WTC11 (cell line): ENCODE measurements around the gene TANC1. TPM values are rescaled to one million over a fixed set of nuclear protein-coding genes. Genes with fewer than 3 reads are reported as not detected.

Experiments used
- ATAC-seq: fragments of 200-7000 bp; cut with Tn5 transposase; 2 replicates; pipeline ENCODE4 v1.10.0; 2021; ENCODE audit warnings: mild to moderate bottlenecking, moderate library complexity
- CTCF ChIA-PET: fragments of 300-600 bp; sonication (Branson Sonifier 250); formaldehyde crosslinking; loops from one replicate; lab custom pipeline; 2021; ENCODE audit warnings: antibody characterized with exemption; lab: Charles Lee
- POLR2A ChIA-PET: fragments of 350-600 bp; sonication (Branson Sonifier 250); formaldehyde crosslinking; loops from one replicate; lab custom pipeline; 2021; ENCODE audit warnings: antibody characterized with exemption; lab: Charles Lee
- DNase-seq: peaks from one replicate; pipeline ENCODE4 v3.0.0; 2021; ENCODE audit warnings: low spot score
- H3K27ac Mint-ChIP-seq: 2 replicates; pipeline ENCODE4 v1.8.0; 2021; ENCODE audit warnings: mixed read lengths
- H3K27me3 Mint-ChIP-seq: 2 replicates; pipeline ENCODE4 v1.8.0; 2021; ENCODE audit warnings: low read depth, mild to moderate bottlenecking, moderate library complexity, mixed read lengths
- H3K36me3 Mint-ChIP-seq: 2 replicates; pipeline ENCODE4 v1.8.0; 2021; ENCODE audit warnings: mixed read lengths
- H3K4me1 Mint-ChIP-seq: 2 replicates; pipeline ENCODE4 v1.8.0; 2022; ENCODE audit warnings: mixed read lengths
- H3K4me3 Mint-ChIP-seq: 2 replicates; pipeline ENCODE4 v1.8.0; 2021; ENCODE audit warnings: mild to moderate bottlenecking, moderate library complexity, mixed read lengths
- H3K9me3 Mint-ChIP-seq: 2 replicates; pipeline ENCODE4 v1.8.0; 2021; ENCODE audit warnings: mixed read lengths
- CREM ChIP-seq: sonication (generic); formaldehyde crosslinking; IDR thresholded peaks from 2 replicates; pipeline ENCODE4 v1.8.1; 2022; ENCODE audit warnings: mild to moderate bottlenecking, missing genetic modification reagents, moderate library complexity
- ESRRA ChIP-seq: sonication (generic); formaldehyde crosslinking; IDR thresholded peaks from 2 replicates; pipeline ENCODE4 v1.8.1; 2022; ENCODE audit warnings: mild to moderate bottlenecking, missing genetic modification reagents, borderline replicate concordance
- FOXJ3 ChIP-seq: sonication (generic); formaldehyde crosslinking; IDR thresholded peaks from 2 replicates; pipeline ENCODE4 v1.9.0; 2021; ENCODE audit warnings: missing genetic modification reagents, mild to moderate bottlenecking, borderline replicate concordance
- HMGA2 ChIP-seq: fragments of 250-450 bp; sonication (Bioruptor Pico); IDR thresholded peaks from 2 replicates; pipeline ENCODE4 v1.4.0; 2021; ENCODE audit warnings: mild to moderate bottlenecking, moderate library complexity
- NFYB ChIP-seq: sonication (generic); formaldehyde crosslinking; conservative IDR thresholded peaks from 2 replicates; pipeline ENCODE4 v1.8.0; 2022; ENCODE audit warnings: low read depth, missing genetic modification reagents
- NR3C1 ChIP-seq: sonication (generic); formaldehyde crosslinking; conservative IDR thresholded peaks from 2 replicates; pipeline ENCODE4 v1.8.1; 2023; ENCODE audit warnings: low read depth, mild to moderate bottlenecking, missing genetic modification reagents
- ZNF121 ChIP-seq: sonication (generic); formaldehyde crosslinking; IDR thresholded peaks from 2 replicates; pipeline ENCODE4 v1.8.0; 2023; ENCODE audit warnings: missing genetic modification reagents
- ZNF423 ChIP-seq: fragments of 250-450 bp; sonication (Bioruptor Pico); IDR thresholded peaks from 2 replicates; pipeline ENCODE4 v2.1.2; 2022; ENCODE audit warnings: mild to moderate bottlenecking, moderate library complexity
- total RNA-seq: library from RNA; stranded (reverse); gene quantifications from 3 replicates; pipeline ENCODE4 v1.2.3, GENCODE V29; 2021
- TF ChIP-seq, protein P1 (sequence below): fragments of 250-450 bp; sonication (Bioruptor Pico); IDR thresholded peaks from 2 replicates; pipeline ENCODE4 v1.9.0; 2021; ENCODE audit warnings: moderate library complexity, mild to moderate bottlenecking, inconsistent platforms, borderline replicate concordance
- TF ChIP-seq, protein P2 (sequence below): fragments of 250-450 bp; sonication (Bioruptor Pico); IDR thresholded peaks from 2 replicates; pipeline ENCODE4 v1.9.0; 2021; ENCODE audit warnings: mild to moderate bottlenecking
- TF ChIP-seq, protein P3 (sequence below): sonication (generic); formaldehyde crosslinking; IDR thresholded peaks from 2 replicates; pipeline ENCODE4 v1.8.0; 2022; ENCODE audit warnings: mild to moderate bottlenecking, missing genetic modification reagents
- TF ChIP-seq, protein P4 (sequence below): fragments of 250-450 bp; sonication (Bioruptor Pico); conservative IDR thresholded peaks from 2 replicates; pipeline ENCODE4 v1.9.0; 2021; ENCODE audit warnings: mild to moderate bottlenecking
- TF ChIP-seq, protein P5 (sequence below): sonication (generic); formaldehyde crosslinking; conservative IDR thresholded peaks from 2 replicates; pipeline ENCODE4 v1.8.1; 2023; ENCODE audit warnings: mild to moderate bottlenecking, low read depth, missing genetic modification reagents, moderate library complexity
- TF ChIP-seq, protein P6 (sequence below): sonication (generic); formaldehyde crosslinking; IDR thresholded peaks from 2 replicates; pipeline ENCODE4 v1.8.0; 2022; ENCODE audit warnings: mild to moderate bottlenecking, missing genetic modification reagents
- TF ChIP-seq, protein P7 (sequence below): sonication (generic); formaldehyde crosslinking; IDR thresholded peaks from 2 replicates; pipeline ENCODE4 v1.8.0; 2023; ENCODE audit warnings: missing genetic modification reagents

Gene TANC1
- total RNA-seq, 1 experiment from 2014 or later = 11.6 TPM

DNA sequence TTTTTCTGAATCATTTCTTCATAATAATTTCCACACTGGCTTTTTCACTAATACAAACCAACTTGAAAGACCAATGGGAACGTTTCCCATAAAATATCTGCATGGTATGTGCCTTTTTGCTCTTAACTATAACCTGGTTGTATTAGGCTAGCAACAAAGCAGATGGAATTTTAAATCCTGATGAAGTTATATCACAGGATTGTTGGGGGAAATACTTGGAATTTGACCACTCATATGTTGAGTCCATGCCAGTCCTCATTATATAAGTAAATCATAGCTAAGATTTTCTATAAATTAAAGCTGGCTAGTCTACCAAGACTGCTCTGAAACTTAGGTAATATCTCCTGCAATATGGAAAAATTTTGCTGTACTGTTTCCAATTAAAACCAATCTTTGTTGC is 99.5 kb downstream of the TANC1 start:
- DNase-seq (no peak), ATAC-seq (no peak)
- CTCF ChIA-PET = no interaction called here
- Mint-ChIP-seq H3K4me1 (peaks cover 28% of the 10 kb centered on the region), H3K9me3 (no peaks in the 10 kb centered on the region), H3K4me3 (no peak overlapping the region), H3K27ac (no peak overlapping the region), H3K36me3 (peaks cover 4% of the 10 kb centered on the region; the same call in 1 of the 2 replicates), H3K27me3 (no peaks in the 10 kb centered on the region)
- no peak for TF ChIP-seq CREM
- TF ChIP-seq, protein P1, sequence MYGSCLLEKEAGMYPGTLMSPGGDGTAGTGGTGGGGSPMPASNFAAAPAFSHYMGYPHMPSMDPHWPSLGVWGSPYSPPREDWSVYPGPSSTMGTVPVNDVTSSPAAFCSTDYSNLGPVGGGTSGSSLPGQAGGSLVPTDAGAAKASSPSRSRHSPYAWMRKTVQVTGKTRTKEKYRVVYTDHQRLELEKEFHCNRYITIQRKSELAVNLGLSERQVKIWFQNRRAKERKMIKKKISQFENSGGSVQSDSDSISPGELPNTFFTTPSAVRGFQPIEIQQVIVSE (CRISPR knock-in tag) = no peak
- no peak for TF ChIP-seq ESRRA (CRISPR knock-in tag)
- TF ChIP-seq, protein P2, sequence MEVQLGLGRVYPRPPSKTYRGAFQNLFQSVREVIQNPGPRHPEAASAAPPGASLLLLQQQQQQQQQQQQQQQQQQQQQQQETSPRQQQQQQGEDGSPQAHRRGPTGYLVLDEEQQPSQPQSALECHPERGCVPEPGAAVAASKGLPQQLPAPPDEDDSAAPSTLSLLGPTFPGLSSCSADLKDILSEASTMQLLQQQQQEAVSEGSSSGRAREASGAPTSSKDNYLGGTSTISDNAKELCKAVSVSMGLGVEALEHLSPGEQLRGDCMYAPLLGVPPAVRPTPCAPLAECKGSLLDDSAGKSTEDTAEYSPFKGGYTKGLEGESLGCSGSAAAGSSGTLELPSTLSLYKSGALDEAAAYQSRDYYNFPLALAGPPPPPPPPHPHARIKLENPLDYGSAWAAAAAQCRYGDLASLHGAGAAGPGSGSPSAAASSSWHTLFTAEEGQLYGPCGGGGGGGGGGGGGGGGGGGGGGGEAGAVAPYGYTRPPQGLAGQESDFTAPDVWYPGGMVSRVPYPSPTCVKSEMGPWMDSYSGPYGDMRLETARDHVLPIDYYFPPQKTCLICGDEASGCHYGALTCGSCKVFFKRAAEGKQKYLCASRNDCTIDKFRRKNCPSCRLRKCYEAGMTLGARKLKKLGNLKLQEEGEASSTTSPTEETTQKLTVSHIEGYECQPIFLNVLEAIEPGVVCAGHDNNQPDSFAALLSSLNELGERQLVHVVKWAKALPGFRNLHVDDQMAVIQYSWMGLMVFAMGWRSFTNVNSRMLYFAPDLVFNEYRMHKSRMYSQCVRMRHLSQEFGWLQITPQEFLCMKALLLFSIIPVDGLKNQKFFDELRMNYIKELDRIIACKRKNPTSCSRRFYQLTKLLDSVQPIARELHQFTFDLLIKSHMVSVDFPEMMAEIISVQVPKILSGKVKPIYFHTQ (CRISPR knock-in tag) = no peak
- TF ChIP-seq, protein P3, sequence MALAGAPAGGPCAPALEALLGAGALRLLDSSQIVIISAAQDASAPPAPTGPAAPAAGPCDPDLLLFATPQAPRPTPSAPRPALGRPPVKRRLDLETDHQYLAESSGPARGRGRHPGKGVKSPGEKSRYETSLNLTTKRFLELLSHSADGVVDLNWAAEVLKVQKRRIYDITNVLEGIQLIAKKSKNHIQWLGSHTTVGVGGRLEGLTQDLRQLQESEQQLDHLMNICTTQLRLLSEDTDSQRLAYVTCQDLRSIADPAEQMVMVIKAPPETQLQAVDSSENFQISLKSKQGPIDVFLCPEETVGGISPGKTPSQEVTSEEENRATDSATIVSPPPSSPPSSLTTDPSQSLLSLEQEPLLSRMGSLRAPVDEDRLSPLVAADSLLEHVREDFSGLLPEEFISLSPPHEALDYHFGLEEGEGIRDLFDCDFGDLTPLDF (CRISPR knock-in tag) = no peak
- TF ChIP-seq, protein P4, sequence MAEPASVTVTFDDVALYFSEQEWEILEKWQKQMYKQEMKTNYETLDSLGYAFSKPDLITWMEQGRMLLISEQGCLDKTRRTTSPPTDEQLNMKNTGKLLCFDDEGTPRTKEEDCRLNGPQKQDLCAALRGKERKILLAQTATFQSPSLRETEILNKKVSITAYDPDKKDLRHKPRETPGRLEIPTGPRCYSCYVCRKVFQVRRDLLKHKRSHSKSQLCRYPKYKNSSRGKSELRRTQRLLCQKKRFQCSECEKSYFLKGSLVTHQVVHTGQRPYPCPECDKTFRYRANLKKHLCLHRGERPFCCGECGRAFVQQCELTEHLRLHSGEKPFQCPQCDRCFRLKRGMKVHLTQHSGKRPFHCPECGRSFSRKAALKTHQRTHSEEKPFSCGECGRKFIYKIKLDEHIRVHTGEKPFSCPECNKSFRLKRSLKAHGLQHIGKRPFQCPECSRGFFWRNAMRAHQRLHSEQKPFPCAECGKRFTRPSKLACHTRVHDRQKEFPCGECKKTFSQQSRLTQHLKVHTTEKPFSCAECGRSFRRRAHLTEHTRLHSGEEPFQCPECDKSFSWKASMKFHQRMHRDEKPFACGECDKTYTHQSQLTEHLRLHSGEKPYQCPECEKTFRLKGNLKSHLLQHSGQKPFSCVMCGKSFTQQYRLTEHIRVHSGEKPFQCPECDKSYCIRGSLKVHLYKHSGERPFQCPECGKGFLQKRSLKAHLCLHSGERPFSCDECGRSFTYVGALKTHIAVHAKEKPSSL (CRISPR knock-in tag) = no peak
- POLR2A ChIA-PET = no interaction called here

DNA sequence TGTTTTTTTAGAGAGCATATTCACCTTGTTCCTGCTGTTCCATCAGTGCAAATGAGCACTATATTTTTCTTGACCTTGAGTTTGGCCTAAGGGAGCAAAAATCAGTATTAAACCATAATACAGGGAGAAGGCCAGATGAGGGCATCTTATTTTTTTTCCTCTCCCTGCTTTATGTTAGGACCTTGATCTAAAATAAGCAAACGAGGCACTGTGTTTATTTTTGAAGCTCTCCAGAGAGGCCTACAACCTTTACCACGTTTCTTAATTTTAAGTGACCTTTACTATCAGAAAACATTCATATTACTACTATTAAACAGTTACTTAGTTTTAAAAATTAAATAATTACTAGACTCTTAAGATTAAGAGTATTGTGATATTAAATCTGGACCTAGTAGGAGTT is 100.8 kb downstream of the TANC1 start:
- ATAC-seq = no peak
- TF ChIP-seq, protein P5, sequence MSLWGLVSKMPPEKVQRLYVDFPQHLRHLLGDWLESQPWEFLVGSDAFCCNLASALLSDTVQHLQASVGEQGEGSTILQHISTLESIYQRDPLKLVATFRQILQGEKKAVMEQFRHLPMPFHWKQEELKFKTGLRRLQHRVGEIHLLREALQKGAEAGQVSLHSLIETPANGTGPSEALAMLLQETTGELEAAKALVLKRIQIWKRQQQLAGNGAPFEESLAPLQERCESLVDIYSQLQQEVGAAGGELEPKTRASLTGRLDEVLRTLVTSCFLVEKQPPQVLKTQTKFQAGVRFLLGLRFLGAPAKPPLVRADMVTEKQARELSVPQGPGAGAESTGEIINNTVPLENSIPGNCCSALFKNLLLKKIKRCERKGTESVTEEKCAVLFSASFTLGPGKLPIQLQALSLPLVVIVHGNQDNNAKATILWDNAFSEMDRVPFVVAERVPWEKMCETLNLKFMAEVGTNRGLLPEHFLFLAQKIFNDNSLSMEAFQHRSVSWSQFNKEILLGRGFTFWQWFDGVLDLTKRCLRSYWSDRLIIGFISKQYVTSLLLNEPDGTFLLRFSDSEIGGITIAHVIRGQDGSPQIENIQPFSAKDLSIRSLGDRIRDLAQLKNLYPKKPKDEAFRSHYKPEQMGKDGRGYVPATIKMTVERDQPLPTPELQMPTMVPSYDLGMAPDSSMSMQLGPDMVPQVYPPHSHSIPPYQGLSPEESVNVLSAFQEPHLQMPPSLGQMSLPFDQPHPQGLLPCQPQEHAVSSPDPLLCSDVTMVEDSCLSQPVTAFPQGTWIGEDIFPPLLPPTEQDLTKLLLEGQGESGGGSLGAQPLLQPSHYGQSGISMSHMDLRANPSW (CRISPR knock-in tag) = no peak
- no peak for TF ChIP-seq ZNF423
- no peak for TF ChIP-seq HMGA2 (CRISPR knock-in tag)
- ChIA-PET POLR2A (interaction anchor here (0.6 kb wide), 1 partner anchor 16 kb away, joined by 3 read pairs; no protein-coding TSS in a partner anchor), CTCF (interaction anchor here (0.6 to 1.0 kb wide), 2 partner anchors 50 to 141 kb away, joined by 3 read pairs; no protein-coding TSS in a partner anchor)
- Mint-ChIP-seq H3K4me3 (no peak overlapping the region), H3K27me3 (no peaks in the 10 kb centered on the region), H3K4me1 (peaks cover 17% of the 10 kb centered on the region), H3K36me3 (peaks cover 4% of the 10 kb centered on the region; the same call in 1 of the 2 replicates), H3K9me3 (no peaks in the 10 kb centered on the region), H3K27ac (no peak overlapping the region)
- DNase-seq = no peak

DNA sequence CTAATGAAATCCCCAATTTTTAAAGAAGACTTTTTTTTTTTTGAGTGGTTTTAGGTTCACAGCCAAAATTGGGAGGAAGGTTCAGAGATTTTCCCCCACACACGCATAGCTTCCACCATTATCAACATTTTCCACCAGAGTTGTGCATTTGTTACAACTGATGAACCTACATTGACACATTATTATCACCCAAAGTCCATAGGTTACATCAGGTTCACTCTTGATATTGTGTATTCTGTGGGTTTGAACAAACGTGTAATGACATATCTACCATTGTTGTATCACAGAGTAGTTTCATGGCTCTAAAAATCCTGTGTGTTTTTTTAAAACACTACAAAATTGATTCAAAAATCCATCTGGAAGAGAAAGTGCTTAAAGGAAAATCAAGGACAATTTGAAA is 101.8 kb downstream of the TANC1 start:
- ATAC-seq = no peak
- Mint-ChIP-seq H3K27ac (no peak overlapping the region), H3K4me1 (peaks cover 7% of the 10 kb centered on the region), H3K4me3 (no peak overlapping the region), H3K36me3 (peaks cover 4% of the 10 kb centered on the region; the same call in 1 of the 2 replicates), H3K27me3 (no peaks in the 10 kb centered on the region), H3K9me3 (no peaks in the 10 kb centered on the region)
- DNase-seq = no peak
- POLR2A ChIA-PET = no interaction called here
- CTCF ChIA-PET = interaction anchor here (0.7 to 1.7 kb wide), 2 partner anchors 19 to 49 kb away, joined by 3 to 6 read pairs; no protein-coding TSS in a partner anchor
- TF ChIP-seq, protein P3 (CRISPR knock-in tag) = no peak
- TF ChIP-seq NR3C1 (CRISPR knock-in tag) = no peak
- TF ChIP-seq FOXJ3 = no peak
- no peak for TF ChIP-seq ZNF121
- TF ChIP-seq NFYB (CRISPR knock-in tag) = no peak
- TF ChIP-seq, protein P6, sequence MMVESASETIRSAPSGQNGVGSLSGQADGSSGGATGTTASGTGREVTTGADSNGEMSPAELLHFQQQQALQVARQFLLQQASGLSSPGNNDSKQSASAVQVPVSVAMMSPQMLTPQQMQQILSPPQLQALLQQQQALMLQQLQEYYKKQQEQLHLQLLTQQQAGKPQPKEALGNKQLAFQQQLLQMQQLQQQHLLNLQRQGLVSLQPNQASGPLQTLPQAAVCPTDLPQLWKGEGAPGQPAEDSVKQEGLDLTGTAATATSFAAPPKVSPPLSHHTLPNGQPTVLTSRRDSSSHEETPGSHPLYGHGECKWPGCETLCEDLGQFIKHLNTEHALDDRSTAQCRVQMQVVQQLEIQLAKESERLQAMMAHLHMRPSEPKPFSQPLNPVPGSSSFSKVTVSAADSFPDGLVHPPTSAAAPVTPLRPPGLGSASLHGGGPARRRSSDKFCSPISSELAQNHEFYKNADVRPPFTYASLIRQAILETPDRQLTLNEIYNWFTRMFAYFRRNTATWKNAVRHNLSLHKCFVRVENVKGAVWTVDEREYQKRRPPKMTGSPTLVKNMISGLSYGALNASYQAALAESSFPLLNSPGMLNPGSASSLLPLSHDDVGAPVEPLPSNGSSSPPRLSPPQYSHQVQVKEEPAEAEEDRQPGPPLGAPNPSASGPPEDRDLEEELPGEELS (CRISPR knock-in tag) = no peak
- TF ChIP-seq, protein P7, sequence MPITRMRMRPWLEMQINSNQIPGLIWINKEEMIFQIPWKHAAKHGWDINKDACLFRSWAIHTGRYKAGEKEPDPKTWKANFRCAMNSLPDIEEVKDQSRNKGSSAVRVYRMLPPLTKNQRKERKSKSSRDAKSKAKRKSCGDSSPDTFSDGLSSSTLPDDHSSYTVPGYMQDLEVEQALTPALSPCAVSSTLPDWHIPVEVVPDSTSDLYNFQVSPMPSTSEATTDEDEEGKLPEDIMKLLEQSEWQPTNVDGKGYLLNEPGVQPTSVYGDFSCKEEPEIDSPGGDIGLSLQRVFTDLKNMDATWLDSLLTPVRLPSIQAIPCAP (CRISPR knock-in tag) = no peak
